HL-60/S4 (cell line): ENCODE measurements around the gene MDFI.

Experiments
- in situ Hi-C: fragments of 300-500 bp; cut with MboI; formaldehyde crosslinking; loops from 2 replicates; pipeline ENCODE4 v1.14.3; 2022; ENCODE audit warnings: low sequenced_read_pairs

The MDFI gene

DNA sequence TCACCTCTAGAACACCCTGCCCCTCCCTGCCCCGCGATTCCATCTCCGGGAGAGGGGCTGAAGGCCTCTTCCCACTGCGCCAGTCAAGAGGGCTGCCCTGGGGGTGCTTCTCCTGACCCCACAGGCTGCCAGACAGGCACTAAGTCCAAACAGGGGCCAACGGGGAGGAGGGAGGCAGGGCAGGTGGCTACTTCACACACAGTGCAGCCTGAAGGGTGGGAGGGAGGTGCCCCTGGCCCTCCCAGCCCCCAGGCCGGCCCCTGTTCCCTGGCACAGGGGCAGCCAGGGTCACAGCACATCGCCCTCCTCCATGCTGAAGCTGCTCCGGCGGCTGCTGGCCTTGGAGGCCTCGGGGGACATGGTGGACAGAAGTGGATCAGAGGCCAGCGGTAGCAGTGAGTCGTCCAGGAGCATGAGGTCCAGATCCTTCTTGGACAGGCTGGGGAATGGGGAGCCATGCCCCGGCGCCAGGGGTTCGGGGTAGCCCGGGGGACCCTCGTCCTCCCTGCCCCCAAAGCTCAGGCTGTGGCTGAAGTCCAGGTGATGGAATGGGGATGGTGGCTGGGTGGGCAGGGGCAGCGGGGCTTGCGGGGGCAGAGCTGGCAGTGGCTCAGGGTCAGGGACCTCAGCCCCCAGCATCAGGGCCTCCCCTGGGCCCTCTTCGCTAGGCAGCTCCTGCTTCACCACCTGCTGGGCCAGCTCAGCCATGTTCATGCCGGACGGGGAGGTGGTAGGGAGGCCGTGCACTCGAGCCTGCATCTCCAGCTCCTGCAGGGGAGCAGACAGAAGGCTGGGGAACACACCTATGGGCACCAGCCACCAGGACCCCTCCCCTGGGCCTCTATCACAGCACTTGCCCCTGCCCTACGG is 46.3 kb downstream of the MDFI start:
- in situ Hi-C loops, result loop anchor here (10.0 kb wide), 1 partner anchor 310 kb away; no protein-coding TSS in a partner anchor

DNA sequence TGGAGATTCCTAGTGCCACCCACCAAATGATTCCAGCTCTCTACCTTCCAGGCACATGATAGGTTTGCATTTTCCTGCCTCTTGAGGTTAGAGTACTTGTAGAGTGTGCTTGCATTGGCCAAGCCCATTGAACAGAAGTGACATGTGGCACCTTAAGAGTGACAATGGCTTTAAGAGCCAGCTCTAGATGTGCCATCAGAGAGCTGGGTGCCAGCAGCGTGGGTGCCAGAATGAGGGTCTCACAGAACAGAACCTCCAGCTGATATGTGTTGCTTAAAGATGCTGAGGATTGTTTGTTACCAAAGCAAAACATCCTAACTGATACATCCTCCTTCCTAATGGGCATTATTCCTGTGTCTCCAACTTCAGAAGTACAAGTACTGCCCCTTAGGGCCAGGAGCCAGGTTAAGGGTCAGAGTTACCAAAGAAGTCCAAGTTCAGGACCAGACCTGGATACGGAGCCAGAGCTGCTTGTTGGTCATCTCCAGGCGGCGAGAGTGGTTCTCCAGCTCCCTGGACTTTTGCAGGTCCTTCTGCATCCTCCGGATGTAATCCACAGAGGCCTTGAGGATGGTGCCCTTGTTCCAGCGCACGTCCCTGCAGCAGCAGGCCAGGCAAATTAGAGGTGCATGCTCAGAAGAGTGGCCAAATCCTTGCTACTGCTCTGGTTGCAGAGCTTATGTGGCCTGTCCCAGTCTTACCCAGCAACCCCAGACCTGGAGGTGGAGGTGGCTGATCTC is 47.5 kb downstream of the MDFI start:
- in situ Hi-C loops, result loop anchor here (10.0 kb wide), 1 partner anchor 311 kb away; no protein-coding TSS in a partner anchor

DNA sequence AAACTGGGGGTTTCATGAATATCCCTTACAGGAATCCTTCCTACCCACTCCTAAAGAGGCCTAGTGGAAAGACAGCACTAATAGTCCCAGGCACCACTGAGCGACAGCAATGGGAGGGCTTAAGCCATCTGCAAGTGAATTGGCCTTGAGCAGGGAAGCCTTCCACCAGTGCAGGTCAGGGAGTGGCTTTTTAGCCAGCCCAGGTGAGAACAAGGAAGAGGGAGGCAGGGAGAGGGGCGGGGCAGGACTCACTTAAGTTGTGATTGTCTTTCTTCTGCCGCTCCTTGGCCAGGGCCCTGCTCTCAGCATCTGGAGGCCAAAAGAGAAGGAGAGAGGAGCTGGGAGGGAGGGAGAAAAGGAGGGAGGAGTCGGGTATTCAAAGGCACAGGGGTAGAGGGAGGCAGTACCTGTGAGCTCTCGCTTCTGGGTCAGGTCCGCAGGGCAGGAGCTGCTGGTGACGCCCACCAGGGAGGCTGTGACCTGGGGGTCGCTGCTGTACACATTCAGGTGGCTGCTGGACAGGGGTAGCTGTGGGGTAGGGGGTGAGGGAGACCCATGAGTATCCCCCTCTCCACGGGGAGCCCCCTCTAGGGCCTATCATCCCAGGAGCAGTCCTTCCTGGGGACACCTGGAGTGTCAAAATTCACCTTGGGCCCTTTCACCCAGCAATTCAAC is 49.4 kb downstream of the MDFI start:
- in situ Hi-C loops, result loop anchor here (10.0 kb wide), 1 partner anchor 313 kb away; no protein-coding TSS in a partner anchor

DNA sequence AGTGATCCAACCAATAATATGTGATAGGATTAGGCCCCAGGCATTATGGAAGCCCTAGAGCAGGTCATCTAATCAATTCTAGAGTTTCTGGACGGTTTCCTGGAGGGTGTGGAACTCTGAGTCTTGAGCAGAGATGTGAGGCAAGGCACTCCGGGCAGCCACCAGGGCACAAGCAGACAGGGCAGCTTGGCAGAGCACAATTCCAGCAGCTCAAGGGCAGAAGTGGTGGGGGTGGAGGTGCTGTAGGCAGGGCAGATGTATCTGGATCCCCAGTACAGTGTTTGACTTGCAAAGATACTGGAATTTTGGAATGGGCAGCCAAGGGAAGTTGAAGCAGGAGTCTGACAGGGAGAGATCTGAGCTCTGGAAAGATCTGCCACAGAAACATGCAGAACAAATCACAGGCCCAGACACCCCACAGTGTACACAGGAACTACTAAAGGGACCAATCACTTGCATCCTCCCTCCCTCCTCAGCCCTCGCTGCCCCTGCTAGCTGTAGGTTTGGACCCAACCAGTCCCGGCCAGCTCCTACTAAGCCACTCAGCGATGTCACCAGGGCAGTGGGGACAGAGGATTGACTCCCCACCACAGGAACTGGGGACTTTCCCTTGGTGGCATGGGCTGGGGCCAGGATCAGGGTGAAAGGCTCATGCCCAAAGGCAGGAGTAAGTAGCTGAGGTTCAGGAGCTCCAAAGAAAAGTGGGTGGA is 50.1 kb downstream of the MDFI start:
- in situ Hi-C loops, result loop anchor here (10.0 kb wide), 1 partner anchor 314 kb away; no protein-coding TSS in a partner anchor

DNA sequence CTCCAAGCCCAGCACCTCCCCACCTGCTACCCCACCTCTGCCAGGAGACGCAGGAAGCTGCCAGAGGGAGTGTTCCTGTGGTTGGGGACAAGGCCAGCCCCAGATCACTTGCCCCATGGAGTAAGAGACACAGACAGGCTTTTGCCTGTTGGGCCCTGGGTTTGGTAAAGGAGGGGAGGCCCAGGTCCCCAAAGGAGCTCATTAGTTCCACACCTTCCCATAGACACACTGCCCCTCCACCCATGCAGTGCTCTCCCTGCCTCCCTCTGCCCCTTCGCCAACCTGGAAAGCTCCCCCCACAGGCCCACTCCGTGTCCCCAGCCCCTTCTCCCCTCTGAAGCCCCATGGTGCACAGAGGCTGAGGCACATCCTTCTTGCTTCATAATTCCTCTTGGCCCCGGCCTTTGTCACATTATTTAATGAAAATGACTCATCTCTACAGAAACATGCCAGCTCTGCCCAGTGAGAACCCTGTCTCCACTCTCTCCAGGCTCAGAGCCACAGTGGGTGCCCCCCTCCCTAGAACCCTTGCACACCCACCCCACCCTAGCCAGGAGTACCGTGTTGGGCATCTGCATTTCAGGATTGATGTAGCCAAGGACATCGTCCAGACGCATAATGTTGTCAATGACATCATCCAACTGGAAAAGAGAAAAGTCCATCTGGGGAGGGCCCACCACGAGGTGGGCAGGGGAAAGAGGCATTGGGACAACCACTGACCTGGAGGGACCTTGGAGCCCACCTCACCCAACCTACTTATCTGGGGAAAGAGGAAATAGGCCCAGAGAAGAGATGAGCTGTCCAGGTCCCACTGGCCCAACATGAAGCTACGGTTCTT is 51.1 kb downstream of the MDFI start:
- in situ Hi-C loops, result loop anchor here (10.0 kb wide), 2 partner anchors 85 to 315 kb away; partner anchors contain the start of gene FRS3

DNA sequence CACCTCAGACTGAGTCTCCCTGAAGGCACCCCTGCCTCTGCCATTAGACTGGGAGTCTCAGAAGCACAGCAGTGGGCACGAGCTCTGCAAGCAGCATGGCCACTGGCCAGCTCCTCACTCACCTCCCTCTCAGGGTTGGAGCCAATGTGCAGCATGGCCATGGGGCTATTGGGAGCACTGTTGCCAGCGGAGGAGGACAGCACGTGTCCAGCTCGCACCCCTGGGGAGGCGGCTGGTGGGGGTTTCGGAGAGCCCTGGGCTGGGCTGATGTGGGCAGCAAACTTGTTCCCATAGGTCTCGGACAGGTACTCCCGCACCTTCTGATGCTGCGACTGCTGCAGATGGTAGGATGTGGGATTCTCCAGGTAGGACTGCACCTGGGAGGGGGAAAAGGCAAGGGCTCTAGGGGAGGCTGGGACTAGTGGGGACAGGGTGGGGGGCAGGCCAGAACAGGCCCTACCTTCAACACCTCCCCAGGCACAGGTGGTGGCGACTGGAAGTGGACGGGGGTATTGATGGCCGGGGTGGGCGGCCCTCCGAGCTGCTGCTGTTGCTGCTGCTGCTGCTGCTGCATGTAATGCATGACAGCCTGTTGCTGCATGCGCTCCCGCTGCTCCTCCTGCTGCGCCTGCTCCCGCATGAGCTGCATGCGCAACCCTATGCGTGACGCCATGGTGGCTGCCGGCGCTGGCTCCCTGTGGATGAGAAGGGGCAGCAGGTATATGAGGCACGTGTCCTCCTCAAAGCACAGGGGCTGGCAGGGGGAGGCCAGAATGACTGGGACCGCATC is 52.5 kb downstream of the MDFI start:
- in situ Hi-C loops, result loop anchor here (10.0 kb wide), 1 partner anchor 84 kb away; the partner anchor contains the start of gene FRS3

DNA sequence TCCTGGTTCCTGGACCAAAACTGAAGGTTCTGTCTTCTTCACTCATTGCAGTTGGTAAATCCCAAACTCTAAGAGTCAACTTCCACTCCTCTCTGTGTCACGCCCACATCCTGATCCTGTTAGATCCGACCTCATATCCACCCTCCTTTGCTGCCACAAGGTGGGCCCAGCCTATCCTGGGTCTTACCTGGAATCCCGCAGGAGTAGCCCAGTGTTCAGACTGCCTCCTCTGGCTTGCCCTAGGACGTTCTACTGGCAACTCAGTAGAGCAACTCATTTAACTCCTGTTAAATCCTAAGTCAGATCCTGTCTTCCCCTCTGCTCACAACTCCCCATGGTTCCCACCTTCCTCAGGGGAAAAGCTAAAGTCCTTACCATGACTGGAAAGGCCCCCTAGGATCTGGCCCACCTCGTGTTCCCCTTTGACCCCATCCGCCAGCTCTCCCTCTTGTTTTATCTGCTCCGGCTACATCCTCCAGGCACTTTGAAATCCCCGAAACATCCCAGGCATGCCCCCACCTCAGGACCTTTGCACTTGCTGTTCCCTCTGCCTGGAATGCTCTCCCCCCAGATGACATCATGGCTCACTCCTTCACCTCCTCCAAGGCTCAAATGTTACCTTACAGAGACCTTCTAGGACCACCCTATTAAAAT is 53.3 kb downstream of the MDFI start:
- in situ Hi-C loops, result loop anchor here (10.0 kb wide), 1 partner anchor 83 kb away; the partner anchor contains the start of gene FRS3

DNA sequence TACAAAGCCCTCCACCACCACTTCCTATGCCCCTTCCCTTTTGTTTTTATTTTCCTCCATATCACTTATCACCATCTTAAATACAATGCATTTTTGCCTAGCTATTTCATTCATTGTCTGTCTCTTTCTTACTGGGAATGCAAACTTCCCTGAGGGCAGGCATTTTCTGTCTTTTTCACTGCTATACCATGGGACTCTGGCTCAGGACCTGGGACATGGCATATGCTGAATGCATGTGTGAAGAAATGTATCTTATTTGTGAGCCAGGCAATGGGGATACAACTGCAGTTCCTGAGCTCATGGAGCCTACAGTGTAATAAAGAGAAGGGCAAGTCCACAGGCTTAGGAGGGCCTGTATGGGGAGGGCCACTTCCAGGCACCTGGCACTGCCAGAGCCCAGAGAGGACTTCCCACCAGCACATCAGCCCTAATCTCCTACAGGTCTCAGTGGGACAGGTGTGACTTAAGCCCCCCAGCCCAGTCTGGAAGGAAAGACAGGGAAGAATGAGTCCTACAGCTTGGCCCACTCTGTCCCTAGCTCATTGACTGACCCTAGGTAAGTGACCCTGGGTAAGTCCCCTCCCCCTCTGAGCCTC is 53.9 kb downstream of the MDFI start:
- in situ Hi-C loops, result loop anchor here (10.0 kb wide), 1 partner anchor 83 kb away; the partner anchor contains the start of gene FRS3

DNA sequence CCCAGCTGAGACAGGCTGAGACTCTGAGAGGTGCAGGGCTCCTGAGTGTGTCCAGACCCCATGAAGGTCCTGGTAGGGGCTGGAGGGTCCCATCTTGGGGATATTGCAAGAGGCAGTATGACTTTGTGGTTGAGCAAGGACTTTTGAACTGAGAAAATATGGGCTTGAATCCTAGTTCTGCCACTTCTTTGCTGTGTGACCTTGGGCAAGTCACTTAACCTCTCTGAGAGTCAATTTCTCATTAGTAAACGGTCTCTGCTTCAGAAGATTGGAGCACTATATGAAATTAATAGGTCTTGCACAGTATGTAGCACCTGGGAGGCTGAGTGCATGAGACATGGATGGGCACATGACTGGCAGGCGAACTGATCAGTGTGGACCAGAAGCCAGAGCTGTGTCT is 54.5 kb downstream of the MDFI start:
- in situ Hi-C loops, result loop anchor here (10.0 kb wide), 1 partner anchor 82 kb away; the partner anchor contains the start of gene FRS3

DNA sequence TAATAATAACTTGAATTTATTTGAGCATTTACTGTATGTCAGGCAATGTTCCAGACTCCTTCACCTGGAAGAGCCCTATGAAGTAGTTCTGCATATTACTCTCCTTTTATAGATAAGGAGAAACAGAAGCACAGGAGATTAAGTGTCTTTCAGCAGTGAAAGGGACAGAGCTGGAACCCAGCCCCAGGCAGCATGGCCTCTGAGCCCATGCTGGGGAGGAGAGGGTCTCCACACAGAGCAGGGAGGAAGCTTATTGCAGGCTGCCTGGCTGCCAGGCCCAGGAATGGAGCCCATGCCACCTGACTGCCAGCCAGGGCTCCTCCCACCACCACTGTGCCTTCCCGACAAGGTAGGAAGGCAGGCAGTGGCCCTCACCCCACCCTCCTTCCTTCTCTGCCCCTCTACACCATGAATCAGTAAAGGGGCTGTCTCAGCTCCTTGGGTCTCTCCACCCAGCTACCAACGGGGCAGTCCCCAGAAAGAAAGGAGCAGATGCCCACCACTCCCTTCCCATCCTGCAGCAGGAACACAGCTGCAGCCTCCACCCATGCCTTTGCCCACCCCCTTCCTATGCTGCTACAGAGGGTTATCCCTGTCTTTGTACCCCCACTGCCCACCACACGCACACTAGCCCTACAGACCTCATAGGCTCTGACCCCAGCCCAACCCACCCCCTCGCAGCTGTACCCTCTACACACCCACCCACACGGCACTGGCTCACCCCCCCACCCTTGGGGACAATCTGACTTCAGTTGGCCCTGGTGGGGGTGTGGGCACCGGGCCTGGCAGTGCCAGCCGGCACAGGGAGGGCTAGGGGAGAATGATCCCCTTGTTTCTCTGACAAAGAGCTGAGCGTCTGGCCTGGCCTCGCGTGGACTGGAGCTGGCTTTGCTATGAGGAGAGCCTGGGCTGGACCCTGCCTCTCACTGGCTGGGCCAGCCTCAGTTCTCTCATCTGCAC is 55.3 kb downstream of the MDFI start:
- in situ Hi-C loops, result loop anchor here (10.0 kb wide), 1 partner anchor 81 kb away; the partner anchor contains the start of gene FRS3

DNA sequence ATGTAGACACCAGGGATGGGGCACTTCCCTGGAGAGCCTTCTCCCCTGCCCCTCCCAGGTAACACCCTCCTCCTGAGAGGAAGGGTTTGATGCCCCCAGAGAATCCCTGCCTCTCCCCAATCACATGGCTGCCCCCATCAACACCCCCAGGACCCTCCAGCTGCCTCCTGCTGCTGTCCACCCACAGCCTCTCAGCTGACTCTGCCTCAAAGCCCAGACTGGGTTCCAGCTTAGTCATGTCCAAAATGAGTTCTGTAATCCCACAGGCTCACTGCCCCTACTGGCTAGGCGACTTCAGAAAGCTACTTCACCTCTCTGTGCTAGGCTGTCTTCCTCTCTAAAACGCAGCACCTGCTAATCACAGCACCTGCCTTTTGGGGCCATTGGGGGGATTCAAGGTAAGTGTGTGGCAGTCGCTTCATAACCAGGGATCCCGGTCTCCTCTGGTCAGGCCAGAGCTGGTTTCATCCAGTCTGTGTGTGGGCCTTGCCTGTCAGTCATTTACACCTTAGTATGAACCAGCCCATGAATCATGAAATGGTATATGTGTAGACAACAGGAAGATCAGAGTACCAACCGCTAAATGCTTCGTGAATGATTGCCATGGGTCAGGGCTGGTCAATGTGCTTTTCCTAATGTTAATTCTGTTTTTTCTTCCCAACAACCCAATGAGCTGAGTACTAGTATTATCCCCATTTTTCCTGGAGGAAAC is 56.7 kb downstream of the MDFI start:
- in situ Hi-C loops, result loop anchor here (10.0 kb wide), 1 partner anchor 80 kb away; the partner anchor contains the start of gene FRS3

DNA sequence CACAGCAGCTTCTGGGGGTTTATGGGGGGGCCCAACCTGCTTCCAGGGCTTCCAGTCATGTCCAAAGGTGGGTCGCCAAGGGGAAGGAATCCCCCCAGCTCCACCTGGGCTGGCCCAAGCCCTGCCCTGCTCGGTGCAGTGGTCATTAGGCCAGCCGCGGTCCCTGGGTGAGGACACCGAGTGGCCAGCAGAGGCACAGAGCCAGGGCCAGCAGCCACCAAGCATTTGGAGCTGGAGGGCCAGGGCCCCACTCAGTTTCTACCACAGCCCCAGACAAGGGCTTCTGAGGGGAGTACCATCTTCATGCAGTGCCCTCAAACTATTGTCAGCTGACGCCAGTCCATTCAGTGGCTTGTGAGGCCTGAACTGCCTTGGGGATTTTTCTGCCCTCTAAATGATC is 57.6 kb downstream of the MDFI start:
- in situ Hi-C loops, result loop anchor here (10.0 kb wide), 1 partner anchor 79 kb away; the partner anchor contains the start of gene FRS3

DNA sequence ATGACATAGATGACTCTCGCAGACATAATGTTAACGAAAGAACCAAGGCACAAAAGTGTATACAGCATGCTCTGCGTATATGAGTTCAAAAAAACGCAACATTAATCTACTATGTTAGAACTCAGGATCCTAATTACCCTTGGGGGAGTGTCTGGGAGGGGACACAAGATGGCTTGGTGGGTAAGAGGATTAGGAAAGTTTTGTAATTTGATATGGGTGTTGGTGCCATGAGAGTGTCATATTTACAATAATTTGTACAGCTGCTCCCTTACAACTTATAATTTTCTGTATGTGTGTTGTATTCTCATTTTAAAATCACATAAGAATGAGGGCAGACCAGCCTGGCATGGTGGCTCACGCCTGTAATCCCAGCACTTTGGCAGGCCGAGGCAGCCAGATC is 58.5 kb downstream of the MDFI start:
- in situ Hi-C loops, result loop anchor here (10.0 kb wide), 1 partner anchor 78 kb away; the partner anchor contains the start of gene FRS3

DNA sequence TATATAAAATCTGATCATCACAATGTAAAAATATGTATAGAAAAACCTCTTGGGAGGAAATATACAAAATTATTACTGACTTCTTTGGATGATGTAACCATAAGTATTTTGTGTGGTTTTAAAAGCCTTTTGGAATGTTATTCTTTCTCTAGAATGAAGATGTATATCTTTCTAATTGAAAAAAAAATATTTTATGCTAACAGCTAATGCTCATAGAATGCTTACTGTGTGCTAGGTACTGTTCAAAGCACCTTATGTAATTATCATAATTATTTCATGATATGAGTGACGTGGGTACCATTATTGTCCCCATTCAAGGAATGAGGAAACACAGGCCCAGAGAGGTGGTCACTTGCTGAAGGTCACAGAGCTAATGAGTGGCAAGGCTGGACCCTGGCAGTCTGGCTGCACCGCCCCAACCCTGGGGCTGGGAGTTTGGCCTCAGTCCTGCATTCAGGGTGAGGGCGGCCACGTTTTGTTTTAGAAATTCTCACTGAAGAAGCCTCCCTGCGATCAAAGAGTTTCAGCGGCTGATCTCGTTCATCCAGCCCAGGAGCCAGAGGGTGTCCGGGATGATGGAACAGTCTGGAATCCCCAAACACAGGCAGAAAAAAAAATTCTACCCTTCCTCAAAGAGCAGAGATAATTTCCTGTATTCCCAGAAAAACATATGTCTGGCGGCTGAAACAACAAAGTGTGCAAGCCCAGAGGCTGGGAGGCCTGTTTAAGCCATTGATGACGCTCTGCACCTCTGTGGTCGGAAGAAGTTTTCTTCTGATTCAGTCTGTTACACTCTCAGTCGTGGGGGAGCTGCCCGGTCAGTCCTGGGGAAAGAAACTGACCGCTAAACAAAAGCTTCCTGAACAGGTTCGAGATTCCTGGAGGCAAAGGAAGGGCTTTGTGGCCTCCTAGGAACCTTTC is 59.9 kb downstream of the MDFI start:
- in situ Hi-C loops, result loop anchor here (10.0 kb wide), 1 partner anchor 77 kb away; the partner anchor contains the start of gene FRS3
